Esophagus squamous epithelium (tissue), 5 donors: ENCODE results near the gene TAL2. TPM values are rescaled to one million over a fixed set of nuclear protein-coding genes. Genes with fewer than 3 reads are reported as not detected.

Experiments used
- DNase-seq: peaks from one replicate; lab custom pipeline; 2025; lab: John Stamatoyannopoulos, UW
- H3K27ac ChIP-seq, 4 donors: fragments of 200-600 bp; sonication (generic); one replicate each; pipeline ENCODE4 v1.5.1; 2016 to 2019; ENCODE audit warnings: mild to moderate bottlenecking in 1 of 4
- H3K27me3 ChIP-seq, 4 donors: fragments of 200-600 bp; sonication (generic); 1 replicate in 3 of 4; 2 replicates in 1 of 4; pipeline versions ENCODE4 v1.5.1 to v1.6.0; 2017 to 2021; ENCODE audit warnings: antibody characterized with exemption in 1 of 4
- H3K36me3 ChIP-seq, 3 donors: fragments of 200-600 bp; sonication (generic); one replicate each; pipeline ENCODE4 v1.5.1; 2016 to 2019
- H3K4me1 ChIP-seq, 3 donors: fragments of 200-600 bp; sonication (generic); one replicate each; pipeline ENCODE4 v1.5.1; 2017 to 2019
- H3K4me3 ChIP-seq, 4 donors: fragments of 200-600 bp; sonication (generic); 1 replicate in 3 of 4; 2 replicates in 1 of 4; pipeline ENCODE4 v1.5.1; 2016 to 2019; ENCODE audit warnings: mild to moderate bottlenecking in 2 of 4, moderate library complexity in 1 of 4
- H3K9me3 ChIP-seq, 3 donors: fragments of 200-600 bp; sonication (generic); one replicate each; pipeline ENCODE4 v1.5.1; 2016 to 2019
- CTCF ChIP-seq, 6 experiments: fragments of 450-650 bp in 4 of 6; fragments of 200-600 bp in 2 of 6; sonication (generic) in 2 of 6; IDR thresholded peaks; one replicate each; pipeline ENCODE4 v1.5.1; 2016 to 2019; ENCODE audit warnings: antibody characterized with exemption in 6 of 6, mild to moderate bottlenecking in 4 of 6, moderate library complexity in 4 of 6
- POLR2A ChIP-seq, 4 donors: fragments of 450-650 bp; IDR thresholded peaks; one replicate each; pipeline ENCODE4 v1.6.1; 2017; ENCODE audit warnings: antibody characterized with exemption in 4 of 4, mild to moderate bottlenecking in 4 of 4, moderate library complexity in 3 of 4
- WGBS, 2 donors: methylation state at CpG; one replicate each; pipeline ENCODE4 v1.1.5; 2018; 5-methylcytosine and 5-hydroxymethylcytosine counted together
- intact Hi-C: fragments of 100-400 bp; cut with DNase I; formaldehyde crosslinking; loops from one replicate; pipeline ENCODE4 v1.15.0; 2022
- total RNA-seq, 4 donors: library from RNA; depleted of rRNA; stranded (reverse); fragments of >200 nt; gene quantifications; one replicate each; pipeline ENCODE4 v1.1.0, GENCODE V29; 2016
- donor health status: DM: yes; HTN: yes; CAD: no.

The TAL2 gene
- total RNA-seq, 4 donors from 2014 or later: not detected

- 62 to 75% methylated on average over 9 to 10 of the region's 12 CpGs for WGBS, 2 donors
- H3K4me1 ChIP-seq: no peaks in the 10 kb centered on the region
- no peak for TF ChIP-seq CTCF (IDR thresholded peaks at IDR 0.05)
- no peak for TF ChIP-seq POLR2A (IDR thresholded peaks at IDR 0.05)
- H3K27me3 ChIP-seq: no peaks in the 10 kb centered on the region
- no peak overlapping the region for H3K4me3 ChIP-seq
- no peak overlapping the region for H3K27ac ChIP-seq
- intact Hi-C loops: no loop called here
- no peaks in the 10 kb centered on the region for H3K36me3 ChIP-seq
- no peaks in the 10 kb centered on the region for H3K9me3 ChIP-seq
- no peak for DNase-seq
Observed at GRCh38 chr9:105647595-105648349, 14.5 kb upstream of the TAL2 start.

- TF ChIP-seq POLR2A (IDR thresholded peaks at IDR 0.05) (no peak), CTCF (IDR thresholded peaks at IDR 0.05) (no peak)
- 58 to 80% methylated on average over 3 to 4 of the region's 4 CpGs for WGBS, 2 donors
- H3K4me1 ChIP-seq: peaks cover 0 to 12% (median 10%) of the 10 kb centered on the region in 3 donors
- H3K4me3 ChIP-seq: no peak overlapping the region
- DNase-seq: no peak
- intact Hi-C loops: no loop called here
- no peaks in the 10 kb centered on the region for H3K9me3 ChIP-seq
- peaks cover 0 to 19% (median under 1%) of the 10 kb centered on the region in 4 donors for H3K27me3 ChIP-seq
- no peak overlapping the region for H3K27ac ChIP-seq
- no peaks in the 10 kb centered on the region for H3K36me3 ChIP-seq
Observed at GRCh38 chr9:105651806-105652205, 10.5 kb upstream of the TAL2 start.

- WGBS, 2 donors: 5 to 6% methylated on average over 17 to 19 of the region's 75 CpGs
- DNase-seq: no peak
- Histone ChIP-seq H3K27me3 (peaks cover 0 to 49% (median 3%) of the 10 kb centered on the region in 4 donors), H3K36me3 (no peaks in the 10 kb centered on the region), H3K9me3 (no peaks in the 10 kb centered on the region), H3K27ac (no peak overlapping the region), H3K4me1 (peaks cover 0 to 15% (median 10%) of the 10 kb centered on the region in 3 donors), H3K4me3 (peak overlapping the region; percentile 29 to 65 (median 46))
- TF ChIP-seq POLR2A (IDR thresholded peaks at IDR 0.05) (no peak), CTCF (IDR thresholded peaks at IDR 0.05) (peak in 2 of 6 experiments; percentile 12 to 16)
- intact Hi-C loops: no loop called here
Observed at GRCh38 chr9:105656131-105656921, 5.9 kb upstream of the TAL2 start.

GRCh38 chr9:105658351-105658750, 3.9 kb upstream of the TAL2 start:
- Histone ChIP-seq H3K27ac (no peak overlapping the region), H3K9me3 (no peaks in the 10 kb centered on the region), H3K4me1 (peaks cover 0 to 15% (median 10%) of the 10 kb centered on the region in 3 donors), H3K27me3 (peaks cover 0 to 49% (median 3%) of the 10 kb centered on the region in 4 donors), H3K4me3 (no peak overlapping the region), H3K36me3 (no peaks in the 10 kb centered on the region)
- intact Hi-C loops: no loop called here
- TF ChIP-seq POLR2A (IDR thresholded peaks at IDR 0.05): no peak
- TF ChIP-seq CTCF (IDR thresholded peaks at IDR 0.05): no peak
- DNase-seq: no peak
- 75 to 78% methylated on average over 2 of the region's 2 CpGs for WGBS, 2 donors

- peaks cover 0 to 38% (median 3%) of the 10 kb centered on the region in 4 donors for H3K27me3 ChIP-seq
- WGBS, 2 donors: 39 to 68% methylated on average over 4 of the region's 4 CpGs
- no peak overlapping the region for H3K27ac ChIP-seq
- intact Hi-C loops: no loop called here
- TF ChIP-seq POLR2A (IDR thresholded peaks at IDR 0.05): no peak
- no peak for TF ChIP-seq CTCF (IDR thresholded peaks at IDR 0.05)
- H3K4me3 ChIP-seq: no peak overlapping the region
- no peak for DNase-seq
- peaks cover 0 to 11% (median 6%) of the 10 kb centered on the region in 3 donors for H3K4me1 ChIP-seq
- H3K9me3 ChIP-seq: no peaks in the 10 kb centered on the region
- no peaks in the 10 kb centered on the region for H3K36me3 ChIP-seq
Observed at GRCh38 chr9:105661011-105661410, 1.2 kb upstream of the TAL2 start.
